Spleen (tissue), 11 donors: ENCODE measurements around the gene TLE1. TPM values are rescaled to one million over a fixed set of nuclear protein-coding genes. Genes with fewer than 3 reads are reported as not detected.

Source experiments
- DNase-seq: peaks from one replicate; pipeline ENCODE4 v3.0.0-alpha.2; 2020
- H3K27ac ChIP-seq, 8 donors: fragments of 200-600 bp; sonication (generic) in 7 of 8; 1 replicate in 4 of 8; 2 replicates in 4 of 8; pipeline versions ENCODE4 v1.5.0 to v1.8.0; 2016 to 2021; ENCODE audit warnings: inconsistent platforms in 4 of 8, mild to moderate bottlenecking in 4 of 8, moderate library complexity in 1 of 8
- H3K27me3 ChIP-seq, 7 donors: fragments of 200-600 bp; sonication (generic) in 6 of 7; replicated peaks in 1 of 7; 1 replicate in 4 of 7; 2 replicates in 3 of 7; pipeline versions ENCODE4 v1.5.0 to v1.8.0; 2016 to 2021; ENCODE audit warnings: inconsistent platforms in 3 of 7, mild to moderate bottlenecking in 1 of 7
- H3K36me3 ChIP-seq, 6 donors: fragments of 200-600 bp; sonication (generic) in 5 of 6; 1 replicate in 4 of 6; 2 replicates in 2 of 6; pipeline versions ENCODE4 v1.5.0 to v1.8.0; 2016 to 2021; ENCODE audit warnings: inconsistent platforms in 2 of 6
- H3K4me1 ChIP-seq, 6 donors: fragments of 200-600 bp; sonication (generic) in 5 of 6; 1 replicate in 3 of 6; 2 replicates in 3 of 6; pipeline versions ENCODE4 v1.5.0 to v1.8.0; 2016 to 2021; ENCODE audit warnings: inconsistent platforms in 3 of 6
- H3K4me3 ChIP-seq, 8 donors: fragments of 200-600 bp; sonication (generic) in 7 of 8; 1 replicate in 4 of 8; 2 replicates in 4 of 8; pipeline versions ENCODE4 v1.5.0 to v1.8.0; 2016 to 2021; ENCODE audit warnings: inconsistent platforms in 4 of 8, mild to moderate bottlenecking in 4 of 8, moderate library complexity in 2 of 8
- H3K9me3 ChIP-seq, 8 donors: fragments of 200-600 bp; sonication (generic) in 7 of 8; 1 replicate in 4 of 8; 2 replicates in 4 of 8; pipeline versions ENCODE4 v1.5.0 to v1.8.0; 2016 to 2021; ENCODE audit warnings: inconsistent platforms in 4 of 8
- CTCF ChIP-seq, 11 experiments: fragments of 200-600 bp in 7 of 11; fragments of 450-650 bp in 4 of 11; sonication (generic) in 4 of 11; IDR thresholded peaks in 8 of 11; conservative IDR thresholded peaks in 3 of 11; 1 replicate in 7 of 11; 2 replicates in 4 of 11; pipeline versions ENCODE4 v1.4.0 to v1.8.0; 2016 to 2021; ENCODE audit warnings: antibody characterized with exemption in 11 of 11, inconsistent platforms in 4 of 11, mild to moderate bottlenecking in 1 of 11
- POLR2A ChIP-seq, 3 donors: fragments of 450-650 bp; IDR thresholded peaks; one replicate each; pipeline ENCODE4 v1.5.1; 2017; ENCODE audit warnings: antibody characterized with exemption in 3 of 3, mild to moderate bottlenecking in 1 of 3
- POLR2AphosphoS5 ChIP-seq, 3 donors: sonication (generic); formaldehyde crosslinking; IDR thresholded peaks; one replicate each; pipeline ENCODE4 v1.5.1; 2017; ENCODE audit warnings: antibody characterized with exemption in 3 of 3
- WGBS, 5 donors: extraction: QIAGEN DNeasy Blood & Tissue Kit in 3 of 5; methylation state at CpG; one replicate each; pipeline versions ENCODE4 v1.1.5 to v1.1.7; 2013 to 2018; 5-methylcytosine and 5-hydroxymethylcytosine counted together
- intact Hi-C: fragments of 100-400 bp; cut with DNase I; formaldehyde crosslinking; loops from one replicate; pipeline ENCODE4 v1.15.0; 2023; ENCODE audit warnings: low total_unique reads
- polyA plus RNA-seq, 3 donors: library from polyadenylated mRNA; stranded (reverse); fragments of 200-250 nt; gene quantifications; one replicate each; pipeline ENCODE4 v1.2.1, GENCODE V29; 2013
- total RNA-seq, 7 donors: library from RNA; depleted of rRNA in 3 of 7; stranded (reverse); fragments of >200 nt in 3 of 7; fragmentation: NEBNext Ultra II Directional in 4 of 7; extraction: Animal tissue kit (Norgen Biotek cat#: 25700) in 4 of 7; gene quantifications; one replicate each; pipeline versions ENCODE4 v1.1.0 to v1.2.1, GENCODE V29; 2016 to 2021
- donor health status: healthy with polysubstance abuse.
- donor health status: DM: no; HTN: no; CAD: no; lungs with moderate emphysema.
- donor health status: DM: no; HTN: no; CAD: no.
- donor health status: Bipolar disorder and iron deficiency.
- donor health status: healthy.
- donor health status: DM: no; HTN: no; CAD: no.
- donor health status: DM: yes; HTN: yes; CAD: no.

Gene TLE1
- total and polyA plus RNA-seq, 10 donors: 34.7 to 110 (median 60.2) TPM

GRCh38 chr9:81684635-81685034 lies 4.7 kb downstream of the TLE1 start:
- Histone ChIP-seq H3K36me3 (peaks cover 0 to 63% (median 6%) of the 10 kb centered on the region in 6 donors), H3K4me3 (peak overlapping the region in 4 of 8 donors; percentile 7 to 94 (median 88)), H3K9me3 (no peaks in the 10 kb centered on the region), H3K27ac (no peak overlapping the region), H3K27me3 (peaks cover 0 to 26% (median 0%) of the 10 kb centered on the region in 7 donors), H3K4me1 (peaks cover 27 to 93% (median 66%) of the 10 kb centered on the region in 6 donors)
- no peak for TF ChIP-seq POLR2A (IDR thresholded peaks at IDR 0.05)
- TF ChIP-seq POLR2AphosphoS5 (IDR thresholded peaks at IDR 0.05): no peak
- TF ChIP-seq CTCF (IDR thresholded peaks at IDR 0.05 in 8 of 11, conservative IDR thresholded peaks at IDR 0.05 in 3 of 11): no peak
- no peak for DNase-seq
- WGBS, 5 donors: 89 to 91% (median 89%) methylated on average over 4 of the region's 4 CpGs
- intact Hi-C loops: loop anchor here (5.0 to 10.0 kb wide), 2 partner anchors 90 to 162 kb away; no protein-coding TSS in a partner anchor

- H3K4me1 ChIP-seq: peaks cover 27 to 99% (median 66%) of the 10 kb centered on the region in 6 donors
- H3K27me3 ChIP-seq: peaks cover 0 to 18% (median 0%) of the 10 kb centered on the region in 7 donors
- H3K4me3 ChIP-seq: peak overlapping the region in 2 of 8 donors; percentile 92 to 94
- intact Hi-C loops: loop anchor here (10.0 kb wide), 1 partner anchor 89 kb away; no protein-coding TSS in a partner anchor
- TF ChIP-seq POLR2AphosphoS5 (IDR thresholded peaks at IDR 0.05): no peak
- TF ChIP-seq POLR2A (IDR thresholded peaks at IDR 0.05): no peak
- TF ChIP-seq CTCF (IDR thresholded peaks at IDR 0.05 in 8 of 11, conservative IDR thresholded peaks at IDR 0.05 in 3 of 11): no peak
- H3K9me3 ChIP-seq: no peaks in the 10 kb centered on the region
- WGBS, 5 donors: 74 to 90% (median 77%) methylated on average over 3 of the region's 3 CpGs
- no peak overlapping the region for H3K27ac ChIP-seq
- DNase-seq: no peak
- H3K36me3 ChIP-seq: peaks cover 0 to 72% (median 7%) of the 10 kb centered on the region in 6 donors
These were observed 5.6 kb downstream of the TLE1 start for GRCh38 chr9:81683704-81684103.

DNA sequence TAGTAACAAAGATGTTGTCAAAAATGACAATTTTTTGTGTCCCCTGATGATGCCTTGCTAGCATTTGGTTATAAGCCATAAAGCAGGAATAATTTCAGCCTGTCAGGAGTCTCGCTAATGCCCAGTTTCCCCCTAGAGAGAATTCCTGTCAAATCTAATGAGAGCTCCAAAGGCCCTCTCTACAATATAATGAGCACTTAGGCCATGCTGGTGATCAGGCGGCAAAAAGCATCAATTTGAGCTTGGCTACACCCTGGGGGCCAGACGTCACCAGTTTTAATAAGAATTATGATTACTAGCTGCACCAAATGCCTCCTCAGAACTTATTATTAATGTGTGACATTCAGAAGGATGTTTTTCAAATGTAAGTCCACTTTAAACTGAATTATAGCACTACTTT lies 6.1 kb downstream of the TLE1 start:
- DNase-seq: no peak
- H3K4me3 ChIP-seq: peak overlapping the region in 4 of 8 donors; percentile 6 to 94 (median 52)
- peaks cover 27 to 99% (median 66%) of the 10 kb centered on the region in 6 donors for H3K4me1 ChIP-seq
- 65 to 81% (median 69%) methylated on average over 3 of the region's 3 CpGs for WGBS, 5 donors
- H3K27ac ChIP-seq: peak overlapping the region in 1 of 8 donors; percentile 21
- peaks cover 0 to 13% (median 0%) of the 10 kb centered on the region in 7 donors for H3K27me3 ChIP-seq
- no peak for TF ChIP-seq POLR2AphosphoS5 (IDR thresholded peaks at IDR 0.05)
- no peaks in the 10 kb centered on the region for H3K9me3 ChIP-seq
- intact Hi-C loops: loop anchor here (10.0 kb wide), 1 partner anchor 88 kb away; no protein-coding TSS in a partner anchor
- peaks cover 0 to 77% (median 9%) of the 10 kb centered on the region in 6 donors for H3K36me3 ChIP-seq

DNA sequence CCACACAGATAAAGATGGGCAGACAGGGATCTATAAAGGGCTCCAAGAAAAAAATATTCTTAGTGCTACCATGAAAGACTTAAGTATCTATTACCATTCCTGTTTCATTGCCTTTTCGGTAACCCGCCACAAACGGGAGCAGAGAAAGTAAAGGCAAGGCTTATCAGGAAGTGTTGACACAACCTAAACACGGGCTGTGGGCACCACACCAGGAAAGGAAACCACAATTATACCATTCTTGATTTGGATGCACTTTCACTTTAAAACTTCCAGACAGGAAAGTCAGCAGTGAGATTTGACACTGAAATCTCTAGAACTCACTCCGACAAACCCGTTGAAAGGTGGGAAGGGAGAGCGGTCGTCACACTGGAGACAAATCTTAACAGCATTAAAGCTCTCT lies 6.5 kb downstream of the TLE1 start:
- no peak for TF ChIP-seq CTCF (IDR thresholded peaks at IDR 0.05 in 8 of 11, conservative IDR thresholded peaks at IDR 0.05 in 3 of 11)
- TF ChIP-seq POLR2AphosphoS5 (IDR thresholded peaks at IDR 0.05): peak in 1 of 3 donors; percentile 49
- TF ChIP-seq POLR2A (IDR thresholded peaks at IDR 0.05): no peak
- no peaks in the 10 kb centered on the region for H3K9me3 ChIP-seq
- no peak for DNase-seq
- H3K36me3 ChIP-seq: peaks cover 0 to 81% (median 9%) of the 10 kb centered on the region in 6 donors
- H3K4me3 ChIP-seq: peak overlapping the region in 6 of 8 donors; percentile 5 to 94 (median 12)
- intact Hi-C loops: loop anchor here (10.0 kb wide), 1 partner anchor 88 kb away; no protein-coding TSS in a partner anchor
- peak overlapping the region in 3 of 8 donors; percentile 6 to 21 (median 12) for H3K27ac ChIP-seq
- peaks cover 0 to 9% (median 0%) of the 10 kb centered on the region in 7 donors for H3K27me3 ChIP-seq
- peaks cover 27 to 100% (median 66%) of the 10 kb centered on the region in 6 donors for H3K4me1 ChIP-seq
- WGBS, 5 donors: 11 to 21% (median 15%) methylated on average over 8 of the region's 8 CpGs
